Loucy (cell line): ENCODE results near the gene CDR2L.

ENCODE experiments used
- H2AFZ ChIP-seq: fragments of 200-600 bp; sonication (generic); 2 replicates; pipeline ENCODE4 v1.6.0; 2016; ENCODE audit warnings: antibody characterized with exemption, mild to moderate bottlenecking, low read length, moderate library complexity
- H3F3A ChIP-seq: fragments of 200-600 bp; 2 replicates; pipeline ENCODE4 v1.6.0; 2016; ENCODE audit warnings: antibody characterized with exemption, low read depth, mild to moderate bottlenecking
- H3K27me3 ChIP-seq: fragments of 200-600 bp; sonication (generic); 2 replicates; pipeline ENCODE4 v1.6.1; 2014; ENCODE audit warnings: low read length, mild to moderate bottlenecking; ENCODE audit not compliant: insufficient read depth, poor library complexity, severe bottlenecking
- H3K36me3 ChIP-seq: fragments of 200-600 bp; sonication (generic); 2 replicates; pipeline ENCODE4 v1.6.1; 2016; ENCODE audit warnings: low read length; ENCODE audit not compliant: insufficient read depth
- H3K4me1 ChIP-seq: fragments of 200-600 bp; sonication (generic); 2 replicates; pipeline ENCODE4 v1.5.1; 2014; ENCODE audit warnings: low read length, mild to moderate bottlenecking; ENCODE audit not compliant: insufficient read depth, poor library complexity, severe bottlenecking
- H3K4me2 ChIP-seq: fragments of 200-600 bp; sonication (generic); 2 replicates; pipeline ENCODE4 v1.6.0; 2014; ENCODE audit warnings: antibody characterized with exemption, low read length, low read depth, mild to moderate bottlenecking; ENCODE audit not compliant: poor library complexity, severe bottlenecking
- H3K4me3 ChIP-seq: fragments of 200-600 bp; sonication (generic); 2 replicates; pipeline ENCODE4 v1.5.1; 2014; ENCODE audit warnings: low read length, mild to moderate bottlenecking, mixed read lengths; ENCODE audit not compliant: poor library complexity, severe bottlenecking
- H3K79me2 ChIP-seq: fragments of 200-600 bp; sonication (generic); 2 replicates; pipeline ENCODE4 v1.6.1; 2014; ENCODE audit warnings: low read length; ENCODE audit not compliant: insufficient read depth
- H3K9ac ChIP-seq: fragments of 200-600 bp; sonication (generic); 2 replicates; pipeline ENCODE4 v1.6.0; 2014; ENCODE audit warnings: mild to moderate bottlenecking, low read depth, low read length, moderate library complexity; ENCODE audit not compliant: poor library complexity, severe bottlenecking
- H3K9me2 ChIP-seq: fragments of 200-600 bp; sonication (generic); replicated peaks from 2 replicates; pipeline ENCODE4 v1.6.1; 2016; ENCODE audit warnings: low read depth, low read length, mixed read lengths
- H3K9me3 ChIP-seq: fragments of 200-600 bp; sonication (generic); 2 replicates; pipeline ENCODE4 v1.6.1; 2014; ENCODE audit warnings: mild to moderate bottlenecking, antibody characterized with exemption, low read length, low read depth; ENCODE audit not compliant: insufficient read depth
- H4K20me1 ChIP-seq: fragments of 200-600 bp; sonication (generic); 2 replicates; pipeline ENCODE4 v1.6.0; 2014; ENCODE audit warnings: antibody characterized with exemption, low read length, mild to moderate bottlenecking; ENCODE audit not compliant: insufficient read depth, poor library complexity, severe bottlenecking
- CTCF ChIP-seq: fragments of 200-600 bp; sonication (generic); conservative IDR thresholded peaks from 2 replicates; pipeline ENCODE4 v1.5.1; 2014; ENCODE audit warnings: mild to moderate bottlenecking, antibody characterized with exemption, low read length
- EZH2phosphoT487 ChIP-seq: fragments of 200-600 bp; IDR thresholded peaks from 2 replicates; pipeline ENCODE4 v1.6.1; 2018; ENCODE audit warnings: antibody characterized with exemption, mild to moderate bottlenecking, moderate library complexity, borderline replicate concordance

Gene CDR2L

DNA sequence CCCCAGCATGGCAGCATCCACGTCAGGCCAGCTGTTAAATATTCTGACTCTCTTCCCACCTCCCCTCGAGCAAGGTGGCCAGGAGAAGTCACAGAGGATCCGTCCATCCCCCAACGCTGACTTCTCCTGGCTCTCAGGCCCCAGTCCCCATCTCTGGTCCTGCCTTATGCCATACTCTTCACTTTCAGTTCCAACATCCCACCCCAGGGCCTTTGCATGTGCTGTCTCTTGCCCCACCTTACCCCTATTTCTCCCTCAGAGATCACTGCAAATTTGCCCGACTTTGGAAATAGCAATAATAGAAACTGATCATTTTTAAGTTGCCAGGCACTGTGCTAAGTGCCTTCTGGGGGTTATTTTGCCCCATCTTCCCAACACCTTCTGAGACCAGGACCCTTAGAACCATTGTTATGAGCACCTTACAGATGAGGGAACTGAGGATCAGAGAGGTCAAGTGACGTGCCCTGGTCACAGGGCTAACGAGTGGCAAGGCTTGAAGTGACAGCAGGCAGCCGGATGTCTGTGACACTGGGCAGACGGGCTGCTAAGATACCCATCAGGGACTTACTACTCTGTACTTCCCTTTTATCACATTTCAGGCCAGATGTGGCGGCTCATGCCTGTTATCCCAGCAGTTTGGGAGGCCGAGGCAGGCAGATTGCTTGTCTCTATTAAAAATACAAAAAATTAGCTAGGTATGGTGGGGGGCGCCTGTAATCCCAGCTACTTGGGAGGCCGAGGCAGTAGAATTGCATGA lies 32.6 kb upstream of the CDR2L start:
- Histone ChIP-seq H3K36me3 (no peaks in the 10 kb centered on the region), H3K27me3 (no peaks in the 10 kb centered on the region), H3K4me3 (no peak overlapping the region), H3K4me2 (no peak overlapping the region), H4K20me1 (no peaks in the 10 kb centered on the region), H3F3A (no peaks in the 10 kb centered on the region), H2AFZ (no peak overlapping the region), H3K9me2 (no peaks in the 10 kb centered on the region), H3K9me3 (no peaks in the 10 kb centered on the region), H3K79me2 (no peaks in the 10 kb centered on the region), H3K4me1 (no peaks in the 10 kb centered on the region), H3K9ac (no peak overlapping the region)
- TF ChIP-seq CTCF (no peak), EZH2phosphoT487 (no peak)

DNA sequence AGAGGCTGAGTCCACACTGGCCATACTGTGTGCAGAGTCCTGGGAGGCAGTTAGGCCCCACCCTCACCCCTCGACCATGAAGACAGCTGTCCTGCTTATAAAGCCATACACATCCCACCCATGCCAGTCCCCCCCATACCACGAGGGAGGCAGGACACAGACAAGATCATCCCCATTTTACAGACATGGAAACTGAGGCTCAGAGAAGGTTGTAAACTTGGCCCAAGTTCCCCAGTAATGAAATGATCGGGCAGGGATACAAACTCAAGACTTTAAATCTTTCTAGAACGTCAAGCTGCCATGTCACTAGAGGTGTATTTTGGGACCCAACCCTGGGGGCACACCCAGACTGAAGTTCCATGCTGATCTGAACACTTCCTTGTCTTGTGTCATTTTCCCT lies 31.3 kb upstream of the CDR2L start:
- TF ChIP-seq CTCF (no peak), EZH2phosphoT487 (no peak)
- no peaks in the 10 kb centered on the region for H3K27me3 ChIP-seq
- no peaks in the 10 kb centered on the region for H3K9me2 ChIP-seq
- no peak overlapping the region for H3K9ac ChIP-seq
- no peaks in the 10 kb centered on the region for H3K9me3 ChIP-seq
- H3K36me3 ChIP-seq: no peaks in the 10 kb centered on the region
- peaks cover 7% of the 10 kb centered on the region for H3K4me1 ChIP-seq
- no peaks in the 10 kb centered on the region for H3K79me2 ChIP-seq
- no peak overlapping the region for H2AFZ ChIP-seq
- H3K4me2 ChIP-seq: no peak overlapping the region
- H3K4me3 ChIP-seq: no peak overlapping the region
- H4K20me1 ChIP-seq: no peaks in the 10 kb centered on the region
- H3F3A ChIP-seq: no peaks in the 10 kb centered on the region

DNA sequence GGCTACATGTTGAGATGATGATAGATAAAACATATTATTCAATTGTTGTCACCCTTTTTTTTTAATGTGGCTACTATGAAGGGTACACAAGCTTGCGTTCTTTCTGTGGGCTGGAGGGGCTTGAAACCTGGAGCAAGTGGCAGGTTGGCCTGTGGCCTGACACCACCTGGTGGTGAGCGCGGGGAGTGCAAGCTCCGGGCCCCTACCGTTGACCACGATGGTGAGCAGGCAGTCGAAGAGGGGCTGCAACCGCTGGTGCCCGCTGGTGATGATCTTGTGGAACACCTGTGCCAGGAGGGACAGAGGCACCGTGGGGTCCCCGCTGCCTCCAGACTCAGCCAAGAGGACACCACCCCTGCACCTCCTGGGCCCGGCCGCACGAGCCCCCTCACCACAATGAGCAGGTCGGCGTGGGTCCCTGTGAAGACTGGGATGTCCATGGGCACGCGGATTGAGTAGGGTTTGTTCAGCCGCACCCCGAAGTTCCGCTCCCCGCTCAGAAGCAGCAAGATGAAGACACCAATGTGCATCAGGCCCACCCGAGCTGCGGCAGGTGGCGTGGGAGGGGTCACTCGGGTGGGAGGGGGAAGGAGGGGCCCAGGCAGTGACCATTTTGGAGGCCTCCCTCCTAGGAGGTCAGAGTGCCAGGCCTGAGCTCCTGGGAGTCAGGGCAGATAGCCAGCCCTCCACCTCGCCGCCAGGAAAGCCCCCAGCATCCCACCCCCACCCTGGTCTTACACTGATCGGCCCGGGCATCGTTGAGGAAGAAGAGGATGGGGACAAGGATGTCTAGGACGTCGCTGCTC lies 29.3 kb upstream of the CDR2L start:
- Histone ChIP-seq H3K27me3 (no peaks in the 10 kb centered on the region), H3F3A (no peaks in the 10 kb centered on the region), H3K4me2 (no peak overlapping the region), H3K4me3 (no peak overlapping the region), H4K20me1 (no peaks in the 10 kb centered on the region), H3K9me3 (no peaks in the 10 kb centered on the region), H3K9me2 (no peaks in the 10 kb centered on the region), H3K36me3 (no peaks in the 10 kb centered on the region), H3K9ac (no peak overlapping the region), H3K4me1 (peaks cover 7% of the 10 kb centered on the region), H3K79me2 (no peaks in the 10 kb centered on the region), H2AFZ (no peak overlapping the region)
- TF ChIP-seq CTCF (peak; percentile 89), EZH2phosphoT487 (no peak)
